ENCODE data around the gene EXOSC10.
"Not testable (repeated sequence)": the region's sequence is repeated elsewhere in the genome, so short reads cannot be mapped to it uniquely, and the experiment has no call there.

The EXOSC10 gene

DNA sequence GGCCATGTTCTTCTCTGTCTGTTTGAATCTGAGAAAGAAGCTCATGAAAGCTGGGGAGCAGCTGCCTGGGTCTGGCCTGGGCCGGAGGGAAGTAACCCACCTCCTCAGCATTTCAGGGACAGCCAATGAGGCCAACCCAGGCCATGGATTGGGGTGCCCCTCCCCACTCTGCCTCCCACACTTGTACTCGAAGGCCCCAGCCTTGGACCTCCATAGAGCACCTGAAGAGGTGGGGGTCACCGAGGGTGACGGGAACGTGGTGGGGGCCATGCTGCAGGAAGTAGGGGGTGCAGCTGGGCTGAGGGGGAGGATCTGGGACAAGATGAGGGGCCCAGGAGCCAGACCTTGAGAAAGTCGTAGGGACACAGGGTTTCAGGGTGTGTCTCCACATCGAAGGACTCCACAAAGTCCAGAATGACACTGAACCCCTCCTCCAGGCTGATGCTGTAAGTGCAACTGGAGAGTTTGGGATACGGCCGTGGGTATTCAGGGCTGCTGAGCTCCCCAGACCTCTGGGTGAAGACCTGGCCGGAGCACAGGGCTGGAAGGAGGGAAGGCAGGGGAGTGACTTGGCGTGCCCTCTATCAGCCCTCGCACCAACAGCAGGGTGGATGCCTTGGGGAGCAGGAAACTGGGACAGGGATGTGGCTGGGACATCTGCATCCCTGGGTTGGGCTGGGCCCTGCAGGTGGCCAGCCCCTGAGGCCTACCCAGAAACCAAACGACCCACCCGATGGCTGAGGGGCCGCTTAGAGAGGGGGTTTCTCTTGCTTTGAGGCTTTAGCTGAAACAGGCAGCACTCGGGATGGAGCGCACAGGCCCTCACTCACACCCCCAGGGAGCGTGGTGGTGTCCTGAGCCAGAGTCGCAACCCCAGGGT, 56.4 kb downstream of the EXOSC10 start:
- DNase-seq = no peak

DNA sequence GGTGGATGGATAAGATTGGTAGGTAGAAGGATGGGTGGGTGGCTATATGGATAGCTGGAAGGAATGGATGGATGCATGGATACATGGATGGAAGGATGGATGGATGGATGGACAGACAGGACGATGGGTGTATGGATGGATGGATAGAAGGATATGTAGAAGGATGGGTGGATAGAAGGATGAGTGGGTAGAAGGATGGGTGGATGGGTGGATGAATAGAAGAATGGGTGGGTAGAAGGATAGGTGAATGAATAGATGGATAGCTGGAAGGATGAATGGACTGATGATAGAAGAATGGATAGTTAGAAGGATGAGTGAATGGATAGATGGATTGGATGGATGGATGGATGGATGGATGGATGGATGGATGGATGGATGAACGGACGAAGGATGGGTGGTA, 57.6 kb downstream of the EXOSC10 start:
- DNase-seq = no peak

DNA sequence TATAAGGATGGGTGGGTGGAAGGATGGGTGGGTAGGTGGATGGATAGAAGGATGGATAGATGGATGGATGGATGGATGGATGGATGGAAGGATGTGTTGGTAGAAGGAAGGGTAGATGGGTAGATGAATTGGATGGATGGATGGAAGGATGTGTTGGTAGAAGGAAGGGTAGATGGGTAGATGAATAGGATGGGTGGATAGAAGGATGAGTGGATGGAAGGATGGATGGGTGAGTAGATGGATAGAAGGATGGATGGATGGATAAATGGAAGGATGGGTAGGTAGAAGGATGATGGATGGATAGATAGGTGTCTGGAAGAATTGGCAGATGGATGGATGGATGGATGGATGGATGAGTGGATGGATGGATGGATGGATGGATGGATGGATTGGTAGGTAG, 58.6 kb downstream of the EXOSC10 start:
- no peak for DNase-seq

DNA sequence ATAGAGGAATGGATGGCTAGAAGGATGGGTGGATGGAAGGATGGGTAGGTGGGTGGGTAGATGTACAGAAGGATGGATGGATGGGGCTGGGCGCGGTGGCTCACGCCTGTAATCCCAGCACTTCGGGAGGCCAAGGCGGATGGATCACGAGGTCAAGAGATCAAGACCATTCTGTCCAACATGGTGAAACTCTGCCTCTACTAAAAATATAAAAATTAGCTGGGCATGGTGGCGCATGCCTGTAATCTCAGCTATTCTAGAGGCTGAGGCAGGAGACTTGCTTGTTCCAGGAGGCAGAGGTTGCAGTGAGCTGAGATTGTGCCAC, 59.6 kb downstream of the EXOSC10 start:
- not testable (repeated sequence) for DNase-seq

DNA sequence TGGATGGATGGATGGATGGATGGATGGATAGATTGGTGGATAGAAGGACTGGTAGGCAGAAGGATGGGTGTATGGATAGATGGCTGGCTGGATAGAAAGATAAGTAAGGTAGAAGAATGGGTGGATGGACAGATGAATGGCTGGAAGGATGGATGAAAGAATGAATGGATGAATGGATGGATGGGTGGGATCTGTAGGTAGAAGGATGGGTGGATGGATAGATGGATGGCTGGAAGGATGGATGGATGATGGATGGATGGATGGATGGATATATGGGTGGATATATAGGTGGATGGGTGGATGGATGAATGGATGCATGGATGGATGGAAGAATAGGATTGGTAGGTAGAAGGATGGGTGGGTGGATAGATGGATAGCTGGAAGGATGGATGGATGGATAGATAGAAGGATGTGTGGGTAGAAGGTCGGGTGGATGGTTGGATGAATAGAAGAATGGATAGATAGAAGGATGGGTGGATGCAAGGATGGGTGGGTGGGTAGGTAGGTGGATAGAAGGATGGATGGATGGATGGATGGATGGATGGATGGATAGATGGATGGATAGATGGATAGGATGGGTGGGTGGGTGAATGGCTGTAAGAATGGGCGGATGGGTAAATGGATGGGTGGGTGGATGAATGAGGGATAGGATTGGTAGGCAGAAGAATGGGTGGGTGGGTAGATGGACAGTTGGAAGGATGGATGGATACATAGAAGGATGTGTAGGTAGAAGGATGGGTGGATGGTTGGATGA, 60.1 kb downstream of the EXOSC10 start:
- no peak for DNase-seq

DNA sequence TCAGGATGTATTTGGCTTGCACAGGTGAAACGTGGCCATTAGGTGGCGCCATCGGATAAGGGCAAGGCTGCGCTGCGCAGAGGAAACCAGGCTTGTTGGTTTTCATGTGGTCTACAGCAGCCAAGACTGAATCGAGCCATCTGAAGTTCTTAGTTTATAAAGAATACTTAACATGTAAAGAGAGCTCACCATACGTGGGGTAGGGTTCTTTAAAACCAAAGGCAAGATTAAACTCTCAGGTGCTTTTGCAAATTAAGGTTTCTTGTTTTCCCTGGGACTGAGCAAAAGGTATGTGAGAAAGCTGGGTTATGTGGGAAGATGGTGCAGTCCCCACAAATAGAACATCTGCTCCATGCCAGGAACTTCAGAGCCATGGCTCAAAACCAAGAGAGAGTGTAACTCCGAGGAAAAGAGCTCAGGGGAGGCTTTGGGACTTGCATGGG, 61.9 kb downstream of the EXOSC10 start:
- DNase-seq = peak; percentile 90

DNA sequence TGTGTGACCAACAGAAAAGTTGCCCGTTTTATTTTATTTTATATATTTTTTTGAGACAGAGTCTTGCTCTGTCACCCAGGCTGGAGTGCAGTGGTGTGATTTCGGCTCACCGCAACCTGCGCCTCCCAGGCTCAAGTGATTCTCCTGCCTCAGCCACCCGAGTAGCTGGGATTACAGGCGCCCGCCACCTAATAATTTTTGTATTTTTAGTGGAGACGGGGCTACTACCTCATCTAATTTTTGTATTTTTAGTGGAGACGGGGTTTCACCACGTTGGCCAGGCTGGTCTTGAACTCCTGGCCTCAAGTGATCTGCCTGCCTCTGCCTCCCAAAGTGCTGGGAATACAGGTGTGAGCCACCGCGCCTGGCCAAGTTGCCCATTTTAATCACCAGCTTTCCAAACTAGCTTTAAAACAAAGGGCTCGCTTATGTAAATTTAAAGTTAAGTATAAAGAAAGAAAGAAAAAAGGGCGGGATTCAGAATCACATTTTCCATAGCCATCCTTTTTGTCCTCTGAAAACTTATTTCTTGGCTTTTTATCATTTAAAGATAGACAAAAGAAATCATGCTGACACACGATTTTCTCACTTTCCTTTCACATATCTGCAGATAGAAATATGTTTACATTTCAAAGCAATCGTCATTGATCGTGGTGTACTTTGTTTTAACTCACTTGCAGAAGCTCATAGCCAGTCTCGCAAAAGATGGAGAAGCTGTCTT, 62.5 kb downstream of the EXOSC10 start:
- DNase-seq = not testable (repeated sequence)

DNA sequence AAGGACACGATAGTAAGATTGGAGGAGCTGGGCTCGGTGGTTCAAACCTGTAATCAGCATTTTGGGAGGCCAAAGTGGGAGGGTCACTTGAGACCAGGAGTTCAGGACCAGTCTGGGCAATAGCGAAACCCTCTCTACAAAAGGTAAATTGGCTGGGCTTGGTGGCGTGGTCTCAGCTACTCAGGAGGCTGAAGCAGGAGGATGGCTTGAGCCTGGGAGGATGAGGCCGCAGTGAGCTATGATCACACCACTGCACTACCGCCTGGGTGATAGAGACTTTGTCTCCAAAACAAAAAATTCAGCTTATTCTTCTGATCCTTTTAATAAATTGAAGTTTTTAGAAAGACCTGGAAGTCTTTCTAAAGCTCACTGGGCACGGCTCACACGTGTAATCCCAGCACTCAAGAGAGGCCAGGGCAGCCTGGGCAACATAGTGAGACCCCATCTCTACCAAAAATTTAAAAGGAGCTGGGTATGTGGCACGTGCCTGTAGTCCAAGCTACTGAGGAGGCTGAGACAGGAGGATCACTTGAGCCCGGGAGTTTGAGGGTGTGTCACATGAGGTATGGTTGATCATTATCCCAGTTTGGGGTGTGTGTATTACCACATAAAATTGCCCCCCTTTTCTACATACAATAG, 67.9 kb downstream of the EXOSC10 start:
- DNase-seq = no peak

DNA sequence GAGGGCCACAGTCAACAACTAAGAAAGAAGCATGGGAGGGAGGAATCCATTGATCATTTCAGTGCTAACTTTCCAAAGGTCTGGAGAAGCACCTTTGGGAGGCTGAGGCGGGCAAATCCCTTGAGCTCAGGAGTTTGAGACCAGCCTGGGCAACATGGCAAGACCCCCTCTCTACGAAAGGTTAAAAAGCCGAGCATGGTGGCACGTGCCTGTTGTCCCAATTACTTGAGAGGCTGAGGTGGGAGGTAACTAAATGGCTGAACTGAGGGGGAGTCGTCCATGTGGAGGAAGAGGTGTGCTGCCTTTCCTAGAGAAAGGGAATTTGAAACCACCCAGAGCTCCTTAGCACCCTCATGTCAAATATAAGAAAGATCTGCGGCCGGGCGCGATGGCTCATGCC, 68.8 kb downstream of the EXOSC10 start:
- DNase-seq = no peak

DNA sequence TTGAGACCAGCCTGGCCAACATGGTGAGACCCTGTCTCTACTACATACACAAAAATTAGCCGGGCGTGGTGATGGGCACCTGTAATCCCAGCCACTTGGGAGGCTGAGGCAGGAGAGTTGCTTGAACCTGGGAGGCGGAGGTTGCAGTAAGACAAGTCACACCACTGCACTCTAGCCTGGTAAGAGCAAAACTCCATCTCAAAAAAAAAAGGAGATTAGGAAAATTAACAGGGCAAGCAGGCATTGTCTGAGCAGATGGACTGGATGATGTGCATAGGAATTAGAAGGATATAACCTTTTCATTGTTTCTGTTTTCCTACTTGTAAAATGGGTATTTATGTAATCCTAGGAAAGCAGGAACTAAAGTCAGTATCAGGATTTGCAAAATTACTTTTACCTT, 71.7 kb downstream of the EXOSC10 start:
- DNase-seq = no peak

DNA sequence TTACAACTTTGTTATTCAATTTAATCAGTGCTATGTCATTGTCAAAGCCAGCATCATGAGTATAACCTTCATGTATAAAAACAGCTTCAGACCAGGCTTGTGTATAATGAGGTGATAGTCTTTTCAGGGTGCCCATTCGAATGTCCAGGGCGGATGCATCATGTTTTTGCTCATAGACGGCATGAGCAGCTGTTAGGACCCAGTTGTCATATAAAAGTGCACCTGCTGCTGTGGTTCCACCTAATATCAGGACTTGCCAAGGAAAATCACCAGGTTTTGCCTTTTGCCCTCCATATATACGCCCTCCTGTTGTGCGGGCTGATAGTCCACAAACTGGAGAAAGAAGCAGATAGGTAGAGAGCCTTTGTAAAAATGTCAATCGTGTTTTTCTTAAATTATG, 72.4 kb downstream of the EXOSC10 start:
- no peak for DNase-seq

DNA sequence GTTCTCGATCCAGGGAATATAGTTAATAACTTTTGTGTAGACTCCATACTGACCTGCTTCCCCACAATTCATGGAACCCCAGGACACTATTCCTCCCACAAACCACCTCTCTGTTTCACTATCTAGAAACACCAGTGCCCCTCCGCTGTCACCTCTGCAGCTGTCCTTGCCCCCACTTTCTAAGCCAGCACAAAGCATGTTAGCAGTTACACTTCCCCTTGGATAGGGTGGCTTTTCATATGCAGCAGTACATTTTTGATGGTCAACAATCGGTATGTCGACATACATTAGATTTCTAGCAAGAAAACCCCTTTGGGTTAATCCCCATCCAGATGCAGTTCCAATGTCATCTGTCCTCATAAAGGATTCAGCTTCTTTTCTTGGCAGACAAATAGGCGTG, 72.8 kb downstream of the EXOSC10 start:
- DNase-seq = no peak

DNA sequence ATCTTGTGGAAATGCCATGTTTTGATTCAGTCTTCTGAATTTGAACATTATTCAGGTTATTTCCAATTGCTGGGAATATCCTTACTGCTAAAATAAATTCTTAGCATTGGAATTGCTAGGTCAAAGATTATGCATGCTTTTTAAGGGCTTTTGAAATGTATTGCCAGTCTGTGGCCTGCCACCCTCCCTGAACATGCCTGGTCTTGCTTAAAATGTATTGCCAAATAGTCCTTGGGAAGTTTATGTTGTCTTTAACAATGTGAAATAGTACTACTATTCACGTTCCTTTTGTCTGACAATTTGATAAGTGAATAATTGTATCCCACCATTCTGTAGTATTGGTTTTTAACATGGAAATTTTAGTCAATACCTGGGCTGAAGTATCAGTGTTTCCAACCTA, 73.6 kb downstream of the EXOSC10 start:
- DNase-seq = no peak

DNA sequence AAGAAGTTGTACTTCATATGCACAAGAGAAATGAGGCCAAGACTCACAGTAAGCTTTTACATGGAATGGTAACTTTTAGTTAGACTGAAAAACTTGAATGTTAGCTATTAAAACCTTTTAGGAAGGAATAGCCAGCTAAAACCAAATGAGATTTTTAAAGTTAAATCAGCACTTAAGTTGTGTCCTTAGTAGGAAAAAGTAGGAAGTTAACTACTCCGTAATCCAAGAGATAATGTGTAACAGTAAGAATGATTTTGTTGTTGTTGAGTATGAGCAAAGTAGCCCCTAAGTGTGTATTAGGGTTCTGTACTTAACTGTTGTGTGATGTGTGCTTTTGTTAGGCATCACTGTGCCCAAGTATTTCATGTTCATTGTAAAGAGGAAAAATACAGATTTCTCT, 74.1 kb downstream of the EXOSC10 start:
- no peak for DNase-seq

DNA sequence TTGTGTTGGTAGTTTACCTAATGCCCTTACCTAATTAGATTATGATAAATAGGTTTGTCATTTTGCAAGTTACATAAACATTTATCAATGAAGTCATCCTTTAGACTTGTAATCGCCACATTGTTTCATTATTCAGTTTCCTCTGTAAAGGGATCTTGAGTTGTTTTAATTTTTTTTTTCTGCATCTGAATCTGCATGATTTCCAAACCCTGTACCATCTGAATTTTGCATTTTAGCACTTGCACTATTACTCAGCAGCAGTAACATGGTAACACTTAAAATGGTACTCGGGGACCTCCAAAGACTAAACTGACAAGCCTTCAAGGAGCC, 74.8 kb downstream of the EXOSC10 start:
- no peak for DNase-seq

DNA sequence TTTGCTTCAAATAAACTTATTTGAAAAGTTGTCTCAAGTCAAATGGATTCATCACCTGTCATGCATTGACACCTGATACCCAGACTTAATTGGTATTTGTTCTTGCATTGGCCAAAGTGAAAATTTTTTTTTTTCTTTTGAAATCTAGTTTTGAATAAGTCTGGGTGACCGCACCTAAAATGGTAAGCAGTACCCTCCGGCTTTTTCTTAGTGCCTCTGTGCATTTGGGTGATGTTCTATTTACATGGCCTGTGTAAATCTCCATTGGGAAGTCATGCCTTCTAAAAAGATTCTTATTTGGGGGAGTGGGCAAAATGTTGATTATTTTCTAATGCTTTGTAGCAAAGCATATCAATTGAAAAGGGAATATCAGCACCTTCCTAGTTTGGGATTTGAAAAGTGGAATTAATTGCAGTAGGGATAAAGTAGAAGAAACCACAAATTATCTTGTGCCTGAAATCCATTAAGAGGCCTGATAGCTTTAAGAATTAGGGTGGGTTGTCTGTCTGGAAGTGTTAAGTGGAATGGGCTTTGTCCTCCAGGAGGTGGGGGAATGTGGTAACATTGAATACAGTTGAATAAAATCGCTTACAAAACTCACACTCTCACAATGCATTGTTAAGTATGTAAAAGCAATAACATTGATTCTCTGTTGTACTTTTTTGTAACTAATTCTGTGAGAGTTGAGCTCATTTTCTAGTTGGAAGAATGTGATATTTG, 75.4 kb downstream of the EXOSC10 start:
- DNase-seq = no peak

DNA sequence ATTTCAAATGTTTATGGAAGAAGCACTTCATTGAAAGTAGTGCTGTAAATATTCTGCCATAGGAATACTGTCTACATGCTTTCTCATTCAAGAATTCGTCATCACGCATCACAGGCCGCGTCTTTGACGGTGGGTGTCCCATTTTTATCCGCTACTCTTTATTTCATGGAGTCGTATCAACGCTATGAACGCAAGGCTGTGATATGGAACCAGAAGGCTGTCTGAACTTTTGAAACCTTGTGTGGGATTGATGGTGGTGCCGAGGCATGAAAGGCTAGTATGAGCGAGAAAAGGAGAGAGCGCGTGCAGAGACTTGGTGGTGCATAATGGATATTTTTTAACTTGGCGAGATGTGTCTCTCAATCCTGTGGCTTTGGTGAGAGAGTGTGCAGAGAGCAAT, 76.5 kb downstream of the EXOSC10 start:
- no peak for DNase-seq

DNA sequence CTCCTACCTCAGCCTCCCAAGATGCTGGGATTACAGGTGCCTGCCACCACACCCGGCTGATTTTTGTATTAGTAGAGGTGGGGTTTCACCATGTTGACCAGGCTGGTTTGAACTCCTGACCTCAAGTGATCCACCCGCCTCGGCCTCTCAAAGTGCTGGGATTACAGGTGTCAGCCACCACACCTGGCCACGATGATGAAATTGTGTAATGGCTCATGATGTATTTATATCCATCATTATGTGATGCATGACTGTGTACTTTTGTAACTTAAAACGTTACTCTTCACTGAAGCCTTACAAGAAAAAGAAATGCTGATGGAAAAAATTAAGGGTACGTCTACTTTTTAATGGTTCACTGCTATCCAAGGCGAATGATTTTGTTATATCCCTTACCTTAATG, 79.7 kb downstream of the EXOSC10 start:
- no peak for DNase-seq

DNA sequence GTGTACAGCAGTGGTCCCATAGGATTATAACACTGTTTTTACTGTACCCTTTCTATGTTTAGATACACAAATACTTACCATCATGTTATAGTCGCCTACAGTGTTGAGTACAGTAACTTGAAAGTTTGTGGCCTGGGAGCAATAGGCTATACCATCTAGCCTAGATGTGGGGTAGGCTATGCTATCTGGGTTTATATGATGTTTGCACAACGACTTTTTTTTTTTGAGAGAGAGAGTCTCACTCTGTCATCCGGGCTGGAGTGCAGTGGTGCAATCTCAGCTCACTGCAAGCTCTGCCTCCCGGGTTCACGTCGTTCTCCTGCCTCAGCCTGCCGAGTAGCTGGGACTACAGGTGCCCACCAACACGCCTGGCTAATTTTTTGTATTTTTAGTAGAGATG, 80.3 kb downstream of the EXOSC10 start:
- not testable (repeated sequence) for DNase-seq

Measured in OCI-M1 (cell line).